22Rv1 (cell line): ENCODE data around the gene EIPR1.

Source experiments
- H3K27ac ChIP-seq: fragments of 450-650 bp; 2 replicates; pipeline ENCODE4 v1.5.1; 2017
- ZFX ChIP-seq: fragments of 450-650 bp; IDR thresholded peaks from 2 replicates; pipeline ENCODE4 v1.6.1; 2017; ENCODE audit warnings: antibody characterized with exemption, borderline replicate concordance
- TF ChIP-seq, protein P1 (sequence below): fragments of 450-650 bp; IDR thresholded peaks from 2 replicates; pipeline ENCODE4 v1.5.1; 2017; ENCODE audit warnings: mild to moderate bottlenecking

Gene EIPR1

DNA sequence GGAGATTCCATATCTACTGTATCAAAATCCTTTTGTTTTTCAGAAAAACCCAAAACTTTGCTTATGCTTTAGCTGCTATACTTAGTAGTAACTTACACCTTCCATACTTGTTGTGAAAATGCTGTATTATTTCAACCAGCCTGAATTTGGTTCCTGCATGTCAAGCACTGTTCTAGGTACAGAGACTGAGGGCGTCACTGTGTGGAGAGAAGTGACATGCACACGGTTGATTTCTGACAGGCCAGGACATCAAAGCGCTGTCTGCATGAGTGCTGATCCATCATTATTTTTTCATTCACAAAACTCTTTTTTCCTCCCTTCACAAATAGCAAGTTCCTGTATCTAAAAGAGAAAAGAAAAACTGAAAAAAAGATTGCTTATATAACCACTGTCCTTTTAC lies 33.5 kb upstream of the EIPR1 start:
- TF ChIP-seq, protein P1, sequence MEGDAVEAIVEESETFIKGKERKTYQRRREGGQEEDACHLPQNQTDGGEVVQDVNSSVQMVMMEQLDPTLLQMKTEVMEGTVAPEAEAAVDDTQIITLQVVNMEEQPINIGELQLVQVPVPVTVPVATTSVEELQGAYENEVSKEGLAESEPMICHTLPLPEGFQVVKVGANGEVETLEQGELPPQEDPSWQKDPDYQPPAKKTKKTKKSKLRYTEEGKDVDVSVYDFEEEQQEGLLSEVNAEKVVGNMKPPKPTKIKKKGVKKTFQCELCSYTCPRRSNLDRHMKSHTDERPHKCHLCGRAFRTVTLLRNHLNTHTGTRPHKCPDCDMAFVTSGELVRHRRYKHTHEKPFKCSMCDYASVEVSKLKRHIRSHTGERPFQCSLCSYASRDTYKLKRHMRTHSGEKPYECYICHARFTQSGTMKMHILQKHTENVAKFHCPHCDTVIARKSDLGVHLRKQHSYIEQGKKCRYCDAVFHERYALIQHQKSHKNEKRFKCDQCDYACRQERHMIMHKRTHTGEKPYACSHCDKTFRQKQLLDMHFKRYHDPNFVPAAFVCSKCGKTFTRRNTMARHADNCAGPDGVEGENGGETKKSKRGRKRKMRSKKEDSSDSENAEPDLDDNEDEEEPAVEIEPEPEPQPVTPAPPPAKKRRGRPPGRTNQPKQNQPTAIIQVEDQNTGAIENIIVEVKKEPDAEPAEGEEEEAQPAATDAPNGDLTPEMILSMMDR, result no peak
- no peak for TF ChIP-seq ZFX
- no peak overlapping the region for H3K27ac ChIP-seq

DNA sequence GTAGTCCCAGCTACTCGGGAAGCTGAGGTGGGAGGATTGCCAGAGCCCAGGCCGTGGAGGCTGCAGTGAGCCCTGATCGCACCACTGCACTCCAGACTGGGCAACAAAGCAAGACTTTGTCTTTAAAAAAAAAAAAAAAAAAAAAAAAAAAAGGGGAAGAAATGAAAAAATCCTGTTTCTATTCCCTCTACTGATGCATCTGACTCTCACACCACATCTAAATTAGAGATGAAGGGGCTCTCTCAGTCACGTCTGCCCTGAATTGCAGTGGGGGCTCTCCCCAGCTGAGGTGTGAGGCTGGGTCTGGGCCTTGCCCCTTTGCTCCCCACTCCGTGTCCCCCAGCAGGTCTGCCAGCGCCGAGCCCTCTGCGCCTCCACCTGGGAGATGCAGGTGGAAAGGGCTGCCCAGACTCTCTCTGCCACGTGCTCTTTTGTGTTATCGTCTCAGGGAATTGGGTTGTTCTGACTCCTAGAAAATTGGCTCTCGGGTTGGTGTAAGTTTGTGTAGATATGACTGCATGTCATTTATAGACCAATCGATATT lies 32.1 kb upstream of the EIPR1 start:
- TF ChIP-seq, protein P1, result no peak
- TF ChIP-seq ZFX, result no peak
- 0 out of 2 replicates have a peak overlapping the region, but pooled peaks have one; percentile 7 for H3K27ac ChIP-seq

DNA sequence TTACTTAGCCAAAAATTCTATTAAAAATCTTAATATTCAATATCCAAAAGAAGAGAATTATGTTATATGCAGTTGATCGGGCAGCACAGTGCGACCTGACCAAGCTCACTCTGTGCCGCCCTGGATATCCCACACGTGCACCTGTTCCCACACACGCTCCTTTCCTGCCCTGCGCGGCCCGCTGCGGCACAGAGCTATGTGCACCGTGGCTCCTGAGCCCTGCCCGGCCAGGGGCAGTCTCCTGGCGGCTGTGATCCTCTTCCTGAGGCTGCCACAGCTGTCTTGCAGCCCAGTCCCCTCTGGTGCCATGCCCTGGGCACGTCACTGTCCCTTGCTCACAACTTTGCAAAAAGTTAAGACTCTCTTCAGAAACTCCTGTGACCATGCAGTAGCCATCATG lies 31.2 kb upstream of the EIPR1 start:
- H3K27ac ChIP-seq, result no peak overlapping the region
- no peak for TF ChIP-seq ZFX
- TF ChIP-seq, protein P1, result no peak

DNA sequence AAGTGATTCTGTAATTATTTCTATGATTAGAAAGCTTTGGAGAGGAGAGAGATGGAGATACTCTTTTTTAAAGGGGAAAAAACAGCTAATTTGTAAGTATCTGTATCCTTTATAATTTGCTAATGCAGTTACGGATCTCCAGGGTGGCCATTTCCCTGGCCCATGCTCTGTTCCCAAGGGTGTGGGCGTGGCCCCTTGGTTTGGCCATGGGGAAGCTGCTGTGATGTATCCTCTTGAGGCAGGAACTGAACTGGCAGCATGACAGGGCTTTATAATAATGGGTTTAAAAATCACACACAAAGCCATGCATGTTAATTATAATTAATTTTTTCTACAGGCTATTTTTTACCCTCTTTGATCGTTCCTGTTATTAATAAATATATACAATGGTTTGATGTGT lies 28.9 kb upstream of the EIPR1 start:
- H3K27ac ChIP-seq, result no peak overlapping the region
- TF ChIP-seq, protein P1, result no peak
- no peak for TF ChIP-seq ZFX

DNA sequence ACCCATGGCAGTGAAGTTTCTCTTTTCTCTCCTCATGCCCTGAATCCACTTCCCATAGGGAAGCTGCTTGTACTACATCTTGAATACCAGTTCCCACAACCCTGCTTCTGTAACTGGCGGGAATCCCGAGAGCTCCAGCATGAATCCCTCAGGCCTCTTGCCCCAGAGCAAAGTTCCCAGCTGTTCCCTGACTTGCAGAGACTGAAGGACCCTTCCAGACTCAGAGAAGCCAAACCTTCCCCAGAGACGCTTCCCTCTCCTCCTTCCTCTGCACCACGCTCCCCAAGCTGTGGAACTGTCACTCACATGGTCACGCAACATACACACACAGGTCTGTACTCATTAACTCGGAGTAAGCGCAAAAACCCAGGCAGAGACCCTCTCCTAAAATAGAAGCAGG lies 28.3 kb upstream of the EIPR1 start:
- no peak overlapping the region for H3K27ac ChIP-seq
- TF ChIP-seq ZFX, result no peak
- TF ChIP-seq, protein P1, result no peak

DNA sequence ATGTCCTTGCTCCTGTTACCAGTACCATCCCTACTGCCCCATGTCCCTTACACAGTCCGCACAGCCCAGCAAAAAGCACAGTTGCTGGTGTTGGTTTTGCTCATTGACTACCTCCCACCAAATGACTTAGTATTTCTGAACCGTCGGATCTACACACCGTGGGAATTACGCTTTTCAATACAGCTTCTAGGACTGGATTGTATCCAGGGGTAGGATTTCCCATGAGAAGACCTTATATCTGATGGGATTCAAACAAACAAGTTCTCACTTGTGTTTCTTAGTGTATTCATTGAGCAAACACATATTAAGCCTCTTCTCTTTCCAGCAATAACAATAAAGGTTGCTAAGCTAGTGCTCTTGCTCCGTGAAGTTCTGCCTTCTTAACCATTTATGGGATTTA lies 27.7 kb upstream of the EIPR1 start:
- no peak for TF ChIP-seq ZFX
- TF ChIP-seq, protein P1, result no peak
- H3K27ac ChIP-seq, result no peak overlapping the region

DNA sequence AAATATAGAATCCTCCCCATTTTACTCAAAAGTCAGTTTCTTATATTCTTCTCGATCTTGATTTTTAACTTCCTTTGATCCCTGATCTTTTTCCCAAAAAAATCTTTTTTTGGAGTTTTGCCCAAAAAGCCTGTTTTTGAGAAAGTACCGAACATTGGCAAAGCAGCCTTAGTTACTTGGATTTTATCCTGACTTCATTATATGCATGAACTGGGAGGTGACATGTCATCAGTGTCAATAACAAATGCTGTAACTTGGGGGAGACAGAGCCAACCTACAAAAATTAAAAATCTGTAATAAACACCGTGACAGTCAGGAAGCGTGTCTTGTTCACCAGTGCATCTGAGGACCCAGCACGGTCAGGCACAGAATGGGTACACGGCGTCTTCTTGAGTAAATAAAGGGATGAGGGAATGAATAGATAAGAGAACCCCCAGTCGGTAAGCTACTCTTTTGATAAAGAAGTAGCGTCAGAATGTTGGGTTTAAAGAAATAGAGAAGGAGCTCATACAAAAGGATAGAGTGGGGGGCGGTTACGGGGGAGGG lies 26.8 kb upstream of the EIPR1 start:
- TF ChIP-seq ZFX, result no peak
- TF ChIP-seq, protein P1, result no peak
- H3K27ac ChIP-seq, result no peak overlapping the region
